Kidney tubule cell (primary cell): Measurements from ENCODE around the gene ZIC4.

ENCODE experiments used
- DNase-seq: peaks from one replicate; pipeline ENCODE4 v3.0.0-alpha.2; 2018; ENCODE audit warnings: low spot score

The ZIC4 gene

DNA sequence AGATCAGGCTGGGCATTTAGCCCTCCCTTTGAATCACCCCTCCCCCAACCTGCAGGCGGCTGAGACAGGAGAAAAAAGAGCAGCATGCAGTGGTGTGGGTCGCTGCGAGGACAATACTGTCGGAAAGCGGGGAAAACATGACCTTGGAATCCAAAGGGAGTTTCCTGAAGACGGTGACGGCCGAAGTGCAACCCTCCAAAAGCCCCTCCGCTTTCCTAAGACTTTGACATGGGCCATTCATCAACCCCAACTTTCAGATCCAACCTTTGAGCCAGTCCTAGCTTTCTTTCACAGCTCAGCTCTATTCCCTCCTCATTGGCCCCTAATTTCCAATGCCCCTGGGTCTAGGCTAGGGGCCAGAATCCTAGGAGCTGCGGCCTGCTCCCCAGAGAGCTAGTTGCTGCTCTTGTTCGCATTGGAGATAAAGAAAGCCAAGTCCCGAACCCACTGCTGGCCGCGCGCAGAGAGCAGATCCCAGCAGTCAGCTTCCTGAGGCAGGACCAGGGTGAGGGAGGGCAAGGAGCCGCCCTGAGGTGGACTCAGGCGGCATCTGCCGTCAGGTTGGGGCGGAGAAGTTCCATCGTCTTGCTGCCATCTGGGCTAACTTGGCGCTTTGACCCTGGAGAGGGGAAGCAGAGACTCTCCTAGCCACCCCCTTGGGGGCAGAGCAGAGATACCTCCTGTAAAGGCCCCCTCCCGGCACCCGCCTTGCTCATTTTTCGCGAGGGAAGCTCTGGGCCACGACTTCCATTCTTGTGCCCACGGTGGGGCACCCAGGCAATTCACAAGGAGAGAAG is 914 bp downstream of the ZIC4 start:
- DNase-seq: no peak

DNA sequence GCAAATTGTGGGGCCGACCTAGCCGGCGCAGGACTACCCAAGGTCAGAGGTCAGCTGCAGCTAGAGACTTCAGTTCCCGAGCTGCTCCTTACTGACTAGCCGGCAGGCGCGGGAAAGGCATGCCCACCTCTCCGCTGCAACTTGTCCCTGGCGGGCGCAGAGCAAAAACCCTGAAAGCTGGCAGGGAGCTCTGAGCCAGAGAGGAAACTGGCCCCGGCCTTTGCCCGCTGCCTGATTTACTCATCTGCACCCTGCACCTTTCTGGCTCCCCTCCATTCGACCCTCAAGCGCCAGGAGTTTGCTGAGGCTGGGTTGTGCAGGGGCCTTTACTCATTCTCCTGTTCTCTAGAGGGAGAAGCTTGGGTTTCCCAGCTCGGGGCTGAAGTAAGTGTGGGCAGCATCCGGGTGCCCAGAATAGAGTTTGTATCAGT is 1.5 kb downstream of the ZIC4 start:
- DNase-seq: no peak

DNA sequence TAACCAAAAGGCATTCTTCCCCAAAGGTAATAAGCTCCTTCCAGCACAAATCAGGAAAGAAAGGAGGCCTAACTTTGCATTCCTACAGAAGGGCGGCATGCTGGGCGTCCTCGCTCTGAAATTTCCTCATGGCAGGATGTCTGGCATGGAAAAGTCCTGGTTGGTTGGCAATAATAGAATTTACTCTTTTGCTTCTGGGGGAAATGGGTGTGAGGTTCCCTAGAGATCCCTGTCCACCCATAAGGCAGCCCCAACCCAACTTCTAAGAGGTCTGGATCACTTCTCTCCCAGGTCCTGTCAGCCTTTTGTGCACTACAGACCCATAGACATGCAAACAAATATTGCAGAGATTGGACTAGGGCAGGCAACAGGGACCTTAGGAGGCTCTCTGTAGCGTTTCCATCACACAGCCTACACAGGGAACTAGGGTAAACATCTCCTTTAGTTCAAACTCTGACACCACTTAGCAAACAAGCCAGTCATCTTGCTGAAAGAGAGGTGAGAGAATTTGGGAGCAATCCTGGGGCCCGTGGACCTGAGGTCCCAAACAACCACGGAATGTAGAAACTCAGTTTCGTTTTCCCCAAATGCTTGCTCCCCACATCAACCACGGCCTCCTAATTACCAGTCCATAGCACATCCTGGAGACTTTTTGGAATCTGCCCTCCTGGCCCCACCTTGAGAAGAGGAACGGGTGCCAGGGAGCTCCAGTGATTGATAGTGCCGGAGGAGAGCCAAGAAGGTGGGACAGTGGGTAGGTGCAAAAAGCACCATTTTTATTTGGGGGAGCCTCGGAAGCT is 2.1 kb downstream of the ZIC4 start:
- no peak for DNase-seq

DNA sequence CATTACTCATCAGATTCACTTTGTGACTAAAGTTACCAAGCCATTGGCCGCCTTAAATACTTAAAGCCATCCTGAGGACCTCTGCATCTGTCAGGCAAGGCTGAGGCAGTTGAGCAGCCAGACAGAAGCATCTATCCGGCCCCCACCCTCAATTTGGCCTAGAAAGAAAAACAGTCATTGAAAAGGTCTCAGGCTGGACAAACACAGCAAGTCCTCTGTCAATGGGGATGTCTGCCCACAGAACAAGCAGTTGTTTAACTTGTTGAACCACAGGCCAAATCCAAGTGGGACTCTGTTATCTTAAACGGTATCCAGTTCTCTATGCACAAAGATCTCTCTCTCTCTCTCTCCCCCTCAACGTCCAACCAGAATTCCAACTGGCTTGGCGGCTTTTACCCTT is 2.8 kb downstream of the ZIC4 start:
- no peak for DNase-seq

DNA sequence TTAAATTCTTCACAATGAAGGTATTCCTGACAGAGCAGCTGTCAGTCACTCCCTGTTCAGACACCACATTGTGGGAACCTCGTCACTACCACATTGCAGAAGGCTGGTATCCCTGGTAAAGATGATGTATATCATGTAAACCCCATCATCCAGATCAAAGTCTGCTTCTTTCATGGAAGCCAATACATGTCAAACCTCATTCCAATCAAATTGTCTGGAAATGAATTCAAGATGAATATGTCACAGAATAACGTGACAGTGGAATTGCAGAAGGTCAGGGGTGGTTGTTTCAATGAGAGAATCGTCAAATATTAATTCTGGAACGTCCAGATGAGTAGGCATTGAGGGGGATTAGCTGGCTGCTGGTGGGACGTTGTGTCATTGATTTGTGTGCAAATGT is 4.2 kb downstream of the ZIC4 start:
- no peak for DNase-seq

DNA sequence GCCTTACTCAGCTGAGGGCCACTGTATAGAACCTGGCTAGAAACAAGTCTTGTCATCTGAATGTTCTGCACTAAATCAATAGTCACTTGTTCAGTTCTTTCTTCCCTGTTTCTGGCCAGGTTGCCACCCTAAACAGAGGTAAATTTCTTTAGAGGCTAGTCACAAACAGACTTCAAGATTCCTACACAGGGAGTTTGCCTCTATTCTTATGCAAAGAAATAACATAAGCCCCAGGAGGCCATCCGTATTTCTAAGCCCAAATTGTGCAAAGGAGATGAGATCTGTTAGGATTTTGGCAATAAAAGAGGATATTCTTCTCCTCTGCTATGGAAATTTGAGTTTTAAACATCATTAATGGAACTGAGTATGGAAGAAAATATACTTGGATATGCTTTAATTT is 4.9 kb downstream of the ZIC4 start:
- no peak for DNase-seq

DNA sequence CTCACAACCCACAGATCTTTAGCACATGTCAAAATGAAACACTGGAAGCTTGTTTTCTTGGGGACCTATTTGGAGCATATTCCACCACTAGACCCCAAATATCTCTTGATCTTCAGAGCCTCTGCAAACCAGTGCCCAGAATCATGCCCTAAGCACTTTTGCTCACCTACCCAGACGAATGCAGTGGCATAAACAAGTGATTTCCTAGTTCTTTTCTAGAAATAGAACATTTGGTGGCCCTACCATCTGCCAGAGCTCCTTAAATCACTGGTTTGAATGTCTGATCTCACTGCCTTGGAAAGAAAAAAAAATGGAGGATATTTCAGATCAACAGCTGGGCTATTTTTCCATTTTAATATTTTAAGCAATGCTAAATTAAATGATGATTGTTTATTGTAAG is 5.3 kb downstream of the ZIC4 start:
- no peak for DNase-seq

DNA sequence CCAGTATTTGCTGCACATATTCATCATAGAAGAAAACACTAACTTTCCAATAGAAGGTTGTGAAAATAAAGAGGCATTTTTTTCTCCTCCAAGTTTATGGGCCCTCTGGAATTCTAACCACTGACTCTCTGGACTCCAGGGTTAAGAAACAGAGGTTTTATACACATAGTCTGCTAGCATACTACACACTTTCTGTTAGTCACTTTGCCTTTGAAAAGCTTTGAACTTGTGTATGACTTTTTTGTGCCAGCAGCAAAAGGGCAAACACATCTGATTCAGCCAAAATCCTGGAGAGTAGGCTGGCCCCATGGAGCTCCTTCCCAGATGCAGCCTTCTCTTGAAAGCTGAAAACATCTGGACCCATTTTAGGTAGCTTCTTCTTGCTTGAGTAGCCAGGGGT is 6.2 kb downstream of the ZIC4 start:
- no peak for DNase-seq

DNA sequence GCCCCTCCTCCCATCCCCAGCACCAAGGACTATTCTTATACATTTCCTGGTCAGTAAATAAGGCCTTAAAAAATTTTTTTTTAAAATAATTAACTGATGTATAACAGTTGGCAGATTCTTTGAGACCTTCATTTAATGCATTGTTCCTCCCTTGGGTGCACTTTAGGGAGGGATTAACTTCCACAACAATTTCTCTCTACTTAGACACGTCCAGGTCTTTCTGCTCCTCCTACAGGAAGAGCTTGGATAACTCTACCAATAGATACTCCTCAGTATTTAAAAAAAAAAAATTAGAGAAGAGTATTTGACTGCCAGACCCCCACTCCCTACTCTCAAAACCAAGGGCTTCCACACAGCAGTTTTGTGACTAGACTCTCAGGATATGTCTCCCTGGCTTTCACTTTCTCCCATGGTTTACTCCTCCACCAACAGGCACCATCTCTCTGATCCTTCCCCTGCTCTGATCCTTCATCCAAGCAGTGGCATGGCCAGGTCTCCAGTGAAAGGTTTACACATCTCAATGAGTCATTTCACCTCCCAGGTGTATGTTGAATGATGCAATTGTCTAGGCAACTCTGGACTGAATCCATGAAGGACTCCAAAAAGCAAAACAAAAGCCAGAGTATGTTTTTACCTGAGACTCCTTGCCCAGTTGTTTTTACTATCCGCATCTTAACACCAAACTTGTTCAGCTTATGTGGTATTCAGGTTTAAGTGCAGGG is 7.4 kb downstream of the ZIC4 start:
- DNase-seq: peak; percentile 24

DNA sequence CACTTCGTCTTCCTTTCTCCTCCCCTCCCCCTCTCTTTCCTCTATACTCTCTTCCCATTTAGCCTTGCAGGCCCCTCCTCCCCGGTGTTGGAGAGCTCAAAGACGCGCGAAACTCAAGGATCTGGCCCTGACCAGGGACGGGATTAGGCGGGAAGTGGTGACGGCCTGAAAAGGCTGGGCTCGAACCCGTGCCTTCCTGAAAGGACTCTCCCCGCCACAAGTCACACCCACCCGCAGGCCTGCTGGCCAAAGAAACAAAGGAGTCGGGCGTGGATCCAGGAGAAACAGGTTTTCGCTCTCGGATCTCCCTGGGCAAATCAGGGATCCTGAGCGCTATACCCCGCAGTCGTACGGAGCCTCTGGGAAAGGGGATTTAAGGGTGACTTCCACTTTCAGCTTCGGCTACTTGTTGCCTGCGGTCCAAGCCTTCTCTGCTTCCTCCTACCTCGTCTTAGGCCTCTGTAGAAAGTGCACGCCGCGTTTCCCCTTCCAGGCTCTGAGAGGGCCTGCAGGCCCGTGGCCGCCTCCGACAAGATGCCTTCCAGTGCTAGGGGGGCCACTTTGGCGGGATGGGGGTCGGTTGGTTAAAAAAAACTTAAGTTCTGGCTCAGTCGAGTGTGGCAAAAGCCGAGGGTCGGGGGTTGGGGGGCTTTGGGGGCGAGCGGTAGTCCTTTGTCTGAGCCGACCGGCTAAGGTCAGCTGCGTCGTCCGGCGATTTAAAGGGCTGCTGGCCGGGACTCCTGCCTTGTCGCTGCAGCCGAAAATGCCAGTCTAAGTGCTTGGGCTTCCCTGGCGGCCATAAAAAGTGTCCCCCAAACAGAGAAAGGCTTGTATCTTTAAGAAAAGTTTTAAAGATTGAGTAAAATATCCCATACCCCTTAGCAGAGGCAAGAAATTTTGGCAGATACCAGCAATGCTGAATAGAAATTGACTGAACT is 8.2 kb downstream of the ZIC4 start:
- no peak for DNase-seq

DNA sequence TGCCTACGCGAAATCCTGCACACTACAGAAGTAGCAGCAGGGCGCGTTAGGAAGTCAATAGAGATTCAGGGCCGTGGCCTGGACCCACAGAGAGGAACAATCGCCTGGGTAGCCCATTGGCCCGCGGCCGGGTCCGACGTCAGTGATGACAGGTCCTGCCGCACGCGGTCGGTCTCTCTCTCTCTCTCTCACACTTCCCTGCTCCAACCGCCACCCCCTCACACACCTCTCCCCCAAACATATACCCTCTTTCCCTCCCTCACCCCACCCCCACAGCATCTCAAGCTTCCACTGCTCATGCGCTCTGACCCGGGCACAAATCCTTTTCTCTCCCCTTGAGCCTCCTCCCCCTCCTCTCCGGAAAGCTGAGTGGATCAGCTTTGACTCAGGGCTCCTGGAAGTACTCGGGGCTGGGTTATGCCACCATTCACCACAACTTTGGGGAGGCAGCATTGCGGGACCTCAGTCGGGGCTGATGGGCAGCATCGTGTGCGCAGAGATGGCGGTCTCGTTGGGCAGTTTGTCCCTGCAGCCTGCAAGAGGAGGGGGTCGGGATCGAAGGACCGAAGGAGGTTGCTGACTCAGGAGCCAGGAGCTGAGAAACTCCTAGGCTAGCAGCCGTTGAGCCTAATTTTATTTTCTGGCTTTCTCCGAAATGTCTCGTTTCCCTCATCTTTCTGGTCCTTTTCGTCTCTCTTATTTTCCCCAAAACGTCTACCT is 9.0 kb downstream of the ZIC4 start:
- no peak for DNase-seq

DNA sequence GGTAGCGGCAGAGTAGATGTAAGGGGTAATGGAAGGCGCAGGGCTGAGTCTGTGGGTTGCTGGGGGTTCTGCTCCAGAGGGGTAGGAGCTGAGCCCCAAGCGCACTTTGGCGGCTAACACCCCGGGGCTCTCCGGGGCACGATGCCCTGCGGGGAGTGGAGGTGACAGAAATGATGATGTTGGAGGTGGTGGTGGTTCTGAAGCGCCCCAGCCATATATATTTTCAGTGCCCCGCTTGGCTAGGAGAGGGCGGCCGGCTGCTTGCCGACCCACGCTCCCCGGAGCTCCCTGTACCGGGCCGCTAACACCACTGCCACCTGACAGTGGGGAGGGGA is 9.7 kb downstream of the ZIC4 start:
- DNase-seq: no peak

DNA sequence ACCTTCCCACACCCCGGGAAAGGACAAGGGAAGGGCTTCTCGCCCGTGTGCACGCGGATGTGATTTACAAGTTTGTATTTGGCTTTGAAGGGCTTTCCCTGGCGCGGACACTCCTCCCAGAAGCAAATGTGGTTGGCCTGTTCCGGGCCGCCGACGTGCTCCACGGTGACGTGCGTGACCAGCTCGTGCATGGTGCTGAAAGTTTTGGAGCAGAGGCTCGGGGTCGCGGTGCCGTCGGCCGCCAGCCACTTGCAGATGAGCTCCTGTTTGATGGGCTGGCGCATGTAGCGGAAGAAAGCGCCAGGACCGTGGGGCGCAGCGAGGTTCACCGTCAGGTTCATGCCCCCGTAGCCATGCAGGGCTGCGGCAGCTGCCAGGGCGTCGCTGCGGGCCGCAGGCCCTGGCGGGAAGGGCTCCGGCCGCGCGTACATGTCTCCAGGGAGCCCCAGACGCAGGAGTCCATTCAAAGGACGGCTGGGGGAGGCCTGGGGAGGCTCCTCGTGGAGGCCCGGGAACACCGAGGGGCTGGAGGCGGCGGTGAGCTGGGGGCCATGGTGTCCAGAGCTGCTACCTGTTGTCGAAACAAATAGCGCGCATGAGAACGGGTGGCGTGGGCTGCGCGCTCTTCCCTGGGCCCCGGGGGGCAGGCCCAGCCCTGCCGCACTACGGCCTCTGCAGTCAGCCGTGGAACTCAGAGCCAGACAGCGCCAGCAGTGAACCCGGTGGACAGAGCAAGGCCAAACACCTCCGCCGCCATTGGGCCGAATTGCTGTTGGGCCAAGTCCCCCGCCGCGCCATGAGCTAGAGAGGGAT is 10.2 kb downstream of the ZIC4 start:
- DNase-seq: no peak

DNA sequence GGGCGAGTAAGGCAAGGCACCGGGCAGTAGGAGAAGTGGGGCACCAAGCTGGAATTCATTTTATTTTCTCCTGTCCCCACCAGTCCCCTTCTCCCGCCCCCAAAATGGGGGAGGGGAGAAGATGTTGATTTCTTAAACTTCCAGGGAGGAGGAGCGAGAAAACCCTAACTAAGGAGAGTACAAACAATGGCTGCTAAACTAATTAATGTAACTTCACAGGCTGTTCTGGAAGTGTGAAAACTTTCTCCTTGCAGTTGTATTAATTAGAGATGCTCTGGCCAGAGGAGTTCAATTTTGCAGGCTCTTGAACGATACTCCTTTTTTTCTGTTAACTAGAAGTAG is 11.5 kb downstream of the ZIC4 start:
- DNase-seq: no peak

DNA sequence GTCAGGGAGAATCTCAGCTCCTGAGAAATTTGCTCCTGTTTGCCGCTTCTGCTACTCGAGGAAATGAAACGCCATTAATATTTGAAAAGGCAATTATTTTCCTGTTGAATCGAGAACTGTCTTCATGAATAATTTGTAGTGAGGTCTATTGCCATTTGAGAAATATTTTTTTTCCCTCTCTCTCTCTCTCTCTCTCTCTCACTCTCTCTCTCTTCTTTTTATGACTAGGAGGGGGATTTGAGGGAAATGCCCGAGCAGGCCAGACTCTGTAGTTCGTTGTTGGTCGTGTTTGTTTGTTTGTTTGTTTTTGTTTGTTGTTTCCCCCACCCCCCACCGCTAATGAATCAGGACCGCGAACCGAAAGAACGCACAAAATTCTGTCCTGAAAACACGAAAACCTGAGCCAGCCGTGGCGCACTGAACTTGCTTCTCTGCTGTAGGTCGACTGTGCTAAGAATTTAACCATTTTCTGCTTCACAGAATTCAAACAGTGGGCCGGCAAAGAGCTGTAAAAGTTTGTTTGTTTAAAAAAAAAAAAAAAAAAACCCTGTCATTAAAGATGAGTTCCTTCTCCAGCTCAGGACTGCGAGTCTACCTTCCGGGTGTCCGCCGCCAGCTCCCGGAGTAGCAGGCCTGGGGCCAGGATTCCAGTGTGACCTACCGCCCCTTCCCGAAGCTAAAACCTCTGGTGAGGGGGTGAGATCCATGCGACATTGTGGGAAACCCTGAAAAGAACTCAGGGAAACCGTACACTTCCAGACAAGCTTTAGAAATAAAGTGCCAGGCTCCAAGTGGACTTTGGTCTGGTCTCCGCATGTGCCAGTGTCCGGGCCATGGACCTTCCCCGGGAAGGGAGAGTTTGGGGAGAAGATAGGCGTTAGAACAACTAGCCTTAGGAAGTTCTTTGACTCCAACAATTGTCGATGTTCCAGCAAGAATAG is 12.1 kb downstream of the ZIC4 start:
- no peak for DNase-seq

DNA sequence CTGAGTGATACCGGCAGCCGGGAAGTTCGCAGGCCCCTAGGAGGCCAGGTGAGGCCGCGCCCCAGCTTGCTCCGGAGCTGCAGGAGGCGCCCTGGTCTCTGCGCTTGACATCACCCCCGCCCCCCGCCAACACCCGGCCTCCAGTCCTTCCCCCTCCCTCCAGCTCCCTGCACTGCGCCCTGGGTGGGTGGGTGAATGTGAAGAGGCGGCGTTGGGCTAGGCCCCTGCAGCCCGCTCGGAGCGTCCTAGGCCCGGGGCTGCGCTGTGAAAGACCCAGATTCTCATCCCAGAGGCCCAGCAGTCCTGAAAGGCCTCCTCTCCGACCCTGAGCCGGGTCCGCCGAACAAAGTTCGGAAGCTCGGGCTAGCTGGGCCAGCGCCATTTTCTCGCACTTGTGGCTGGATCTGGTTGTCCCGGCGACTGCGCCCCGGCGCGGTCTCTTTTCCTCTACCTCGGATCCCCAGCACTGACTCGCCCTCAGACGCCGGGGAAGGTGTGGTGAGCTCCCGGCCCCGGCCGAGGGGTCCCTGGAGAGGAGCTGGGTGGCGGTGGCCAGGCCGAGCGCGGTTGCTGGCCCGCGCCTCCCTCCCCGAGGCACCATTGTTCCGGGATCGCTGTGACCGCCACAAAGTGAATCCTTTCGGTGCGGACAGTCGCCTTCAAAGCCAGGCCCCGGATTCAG is 12.9 kb downstream of the ZIC4 start:
- no peak for DNase-seq

DNA sequence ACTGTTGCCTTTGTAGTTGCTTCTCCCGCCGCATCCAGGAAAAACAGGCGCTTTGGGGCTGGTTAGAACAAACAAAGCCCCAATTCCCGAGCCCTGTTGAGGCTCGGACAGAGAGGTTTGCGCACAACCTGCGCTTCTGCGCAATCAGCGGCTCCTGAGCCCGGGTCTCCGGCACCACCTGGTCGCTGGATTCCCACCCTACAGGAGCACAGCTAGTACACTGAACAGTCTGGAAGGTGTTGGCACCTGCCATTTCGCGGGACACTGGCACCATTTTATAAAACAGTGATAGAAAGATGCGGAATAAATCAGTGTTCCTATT is 13.8 kb downstream of the ZIC4 start:
- DNase-seq: no peak

DNA sequence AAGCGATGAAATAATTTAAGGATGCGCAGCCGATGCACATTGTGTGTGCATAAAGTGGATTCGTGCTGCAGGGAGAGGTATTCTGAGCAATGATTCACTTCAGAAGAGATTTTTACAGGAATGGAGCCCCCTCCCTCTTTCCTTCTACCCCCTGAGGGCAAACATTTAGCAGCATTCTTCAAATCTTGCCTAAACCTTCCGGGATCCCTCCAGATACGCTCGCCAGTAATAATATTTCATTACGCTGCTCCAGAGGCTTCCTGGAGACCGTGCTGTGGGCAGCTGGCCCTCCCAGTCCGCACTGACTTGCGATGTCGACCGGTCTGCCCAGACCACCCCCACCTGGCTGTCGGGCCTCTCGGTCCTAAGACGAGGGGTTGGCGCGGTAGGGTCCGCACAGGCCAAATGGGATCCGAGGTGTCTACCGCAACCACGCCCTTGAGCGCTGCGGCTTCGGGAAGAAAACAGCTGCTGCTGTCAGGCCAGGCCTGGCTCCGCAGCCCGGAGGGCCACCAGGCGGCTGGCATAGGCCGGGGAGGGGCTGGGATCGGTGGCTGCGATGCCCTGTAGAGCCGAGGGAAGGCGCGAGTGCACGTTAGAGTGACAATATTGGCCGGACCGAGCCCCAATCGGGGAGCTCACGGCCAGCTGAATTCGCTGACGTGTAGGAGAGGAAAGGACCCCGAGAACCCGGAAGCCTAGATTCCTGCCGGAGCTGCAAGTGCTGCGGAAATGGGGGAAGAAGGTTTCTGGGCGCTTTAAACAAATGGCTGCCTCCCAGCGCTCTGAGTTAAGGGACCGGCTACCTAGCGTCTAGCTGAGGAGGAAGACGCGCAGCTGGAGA is 14.3 kb downstream of the ZIC4 start:
- peak; percentile 43 for DNase-seq
